Adrenal gland (tissue), 12 donors: ENCODE data around the gene TPGS2. TPM values are rescaled to one million over a fixed set of nuclear protein-coding genes. Genes with fewer than 3 reads are reported as not detected.

ENCODE experiments used
- DNase-seq, 7 donors: peaks; one replicate each; pipeline ENCODE4 v3.0.0-alpha.2; 2019 to 2020
- H3K27ac ChIP-seq, 5 donors: fragments of 200-600 bp; sonication (generic) in 4 of 5; 1 replicate in 3 of 5; 2 replicates in 2 of 5; pipeline versions ENCODE4 v1.5.1 to v1.8.0; 2016 to 2020; ENCODE audit warnings: mild to moderate bottlenecking in 1 of 5
- H3K27me3 ChIP-seq: fragments of 200-600 bp; 2 replicates; pipeline ENCODE4 v1.8.0; 2021
- H3K36me3 ChIP-seq, 2 donors: fragments of 200-600 bp; replicated peaks in 1 of 2; 1 replicate in 1 of 2; 2 replicates in 1 of 2; pipeline versions ENCODE4 v1.5.1 to v1.8.0; 2018 to 2022
- H3K4me1 ChIP-seq, 2 donors: fragments of 200-600 bp; replicated peaks in 1 of 2; 1 replicate in 1 of 2; 2 replicates in 1 of 2; pipeline versions ENCODE4 v1.5.1 to v1.8.0; 2018 to 2021
- H3K4me3 ChIP-seq, 4 donors: fragments of 200-600 bp; sonication (generic) in 3 of 4; one replicate each; pipeline ENCODE4 v1.5.1; 2016 to 2018
- H3K9me3 ChIP-seq, 3 donors: fragments of 200-600 bp; sonication (generic) in 1 of 3; replicated peaks in 1 of 3; 1 replicate in 2 of 3; 2 replicates in 1 of 3; pipeline versions ENCODE4 v1.5.1 to v1.8.0; 2016 to 2021
- CTCF ChIP-seq, 6 experiments: fragments of 450-650 bp in 4 of 6; fragments of 200-600 bp in 2 of 6; sonication (generic) in 1 of 6; IDR thresholded peaks; 1 replicate in 5 of 6; 2 replicates in 1 of 6; pipeline versions ENCODE4 v1.5.1 to v1.8.0; 2016 to 2021; ENCODE audit warnings: antibody characterized with exemption in 6 of 6, mild to moderate bottlenecking in 2 of 6, moderate library complexity in 1 of 6
- POLR2A ChIP-seq, 2 donors: fragments of 450-650 bp; IDR thresholded peaks; one replicate each; pipeline ENCODE4 v1.6.1; 2017; ENCODE audit warnings: antibody characterized with exemption in 2 of 2, mild to moderate bottlenecking in 2 of 2, moderate library complexity in 1 of 2
- WGBS, 4 donors: extraction: QIAGEN DNeasy Blood & Tissue Kit in 2 of 4; methylation state at CpG; one replicate each; pipeline versions ENCODE4 v1.1.5 to v1.1.7; 2013 to 2017; 5-methylcytosine and 5-hydroxymethylcytosine counted together
- intact Hi-C, 2 donors: fragments of 100-400 bp; cut with DNase I; formaldehyde crosslinking; loops; one replicate each; pipeline versions ENCODE4 v1.14.1 to v1.15.0; 2022 to 2023
- polyA plus RNA-seq, 3 donors: library from polyadenylated mRNA; stranded (reverse); fragments of 200-250 nt in 2 of 3; fragments of 350-450 nt in 1 of 3; fragmentation: Illumina TruSeq in 1 of 3; extraction: RNeasy Lipid Tissue Mini Kit (QIAGEN cat#74804) in 1 of 3; gene quantifications; one replicate each; pipeline ENCODE4 v1.2.3, GENCODE V29; 2013 to 2014
- total RNA-seq, 9 donors: library from RNA; depleted of rRNA in 4 of 9; stranded (reverse); fragments of >200 nt in 4 of 9; fragments of 120-200 nt in 1 of 9; fragmentation: NEBNext Ultra II Directional in 1 of 9; extraction: Animal tissue kit (Norgen Biotek cat#: 25700) in 1 of 9; gene quantifications; one replicate each; pipeline versions ENCODE4 v1.1.0 to v1.2.4, GENCODE V29; 2013 to 2023
- donor health status: healthy with polysubstance abuse.
- donor health status: Bipolar disorder and iron deficiency.
- donor health status: DM: yes; HTN: yes; CAD: no.
- donor health status: DM: no; HTN: no; CAD: no.
- donor health status: DM: no; HTN: no; CAD: no.
- donor health status: DM: yes; HTN: yes; CAD: no.

Gene TPGS2
- total and polyA plus RNA-seq, 12 donors = 35.3 to 247 (median 87.9) TPM

DNA sequence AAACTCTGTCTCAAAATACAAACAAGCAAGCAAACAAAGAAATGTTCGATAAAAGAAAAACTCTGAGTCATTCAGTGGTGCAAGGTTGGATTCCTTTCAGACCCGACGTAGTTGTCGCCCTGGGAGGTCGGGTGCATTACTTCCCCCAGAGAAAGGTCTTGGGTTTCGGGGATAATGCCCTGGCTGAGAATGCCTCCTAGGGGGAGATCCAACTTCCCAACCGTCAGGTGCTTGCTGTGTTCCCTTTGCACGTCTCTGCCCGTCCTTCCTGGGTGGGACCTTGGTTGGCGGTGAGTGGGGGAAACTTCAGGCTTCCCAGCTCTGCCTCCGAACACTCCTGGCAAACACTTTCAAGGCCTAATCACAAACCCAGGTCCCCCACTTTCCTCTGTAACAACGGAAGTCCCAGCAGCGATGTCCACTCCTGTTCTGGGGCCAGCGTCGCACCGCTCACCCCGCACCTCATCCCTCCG lies 609 bp downstream of the TPGS2 start:
- TF ChIP-seq CTCF (IDR thresholded peaks at IDR 0.05) (no peak), POLR2A (IDR thresholded peaks at IDR 0.05) (peak in 1 of 2 donors; percentile 19)
- H3K9me3 ChIP-seq = no peaks in the 10 kb centered on the region
- peaks cover 0 to 19% of the 10 kb centered on the region in 2 donors for H3K4me1 ChIP-seq
- WGBS, 4 donors = 0 to 1% (median 0%) methylated on average over 18 of the region's 18 CpGs
- DNase-seq = peak in 5 of 7 donors; percentile 45 to 67 (median 48)
- intact Hi-C loops = no loop called here
- H3K36me3 ChIP-seq = no peaks in the 10 kb centered on the region
- H3K27ac ChIP-seq = peak overlapping the region in 4 of 5 donors; percentile 30 to 85 (median 77)
- peak overlapping the region; percentile 81 to 87 (median 86) for H3K4me3 ChIP-seq
- no peaks in the 10 kb centered on the region for H3K27me3 ChIP-seq

DNA sequence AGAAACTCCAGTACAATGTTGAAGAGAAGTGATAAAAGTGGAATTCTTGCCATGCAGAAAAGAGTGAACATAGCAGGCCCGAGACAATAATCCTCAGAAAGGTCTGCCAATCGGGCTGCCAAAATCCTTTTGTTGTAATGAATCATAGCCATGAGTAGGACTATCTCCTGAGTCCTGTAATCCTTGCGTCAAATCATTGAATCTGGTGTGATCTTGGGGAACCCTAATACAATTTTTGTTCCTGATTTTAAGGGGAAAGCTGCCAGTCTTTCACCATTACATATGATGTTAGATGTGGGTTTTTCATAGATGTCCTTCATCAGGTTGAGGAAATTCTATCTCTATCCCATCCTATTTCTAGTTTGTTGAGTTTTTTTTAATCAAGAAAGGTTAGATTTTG lies 2.2 kb downstream of the TPGS2 start:
- intact Hi-C loops = no loop called here
- 88 to 98% (median 90%) methylated on average over 3 of the region's 3 CpGs for WGBS, 4 donors
- H3K4me3 ChIP-seq = no peak overlapping the region

DNA sequence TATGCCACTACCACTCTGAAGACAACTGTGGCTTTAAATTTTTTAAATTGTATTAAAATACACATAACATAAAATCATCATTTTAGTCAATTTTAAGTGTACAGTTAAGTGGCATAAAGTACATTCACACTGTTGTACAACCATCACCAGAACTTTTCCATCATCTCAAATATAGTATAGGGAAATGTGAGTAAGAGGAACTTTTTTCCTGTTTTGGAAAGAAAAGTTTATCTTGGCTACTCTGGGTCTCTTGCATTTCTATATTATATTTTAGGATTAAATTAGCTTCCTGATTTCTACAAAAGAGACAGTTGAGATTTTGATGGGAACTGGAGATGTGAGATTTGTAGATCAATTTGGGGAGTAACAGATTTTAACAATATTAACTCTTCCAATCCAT lies 3.3 kb downstream of the TPGS2 start:
- H3K27ac ChIP-seq = no peak overlapping the region
- intact Hi-C loops = no loop called here
- no peak overlapping the region for H3K4me3 ChIP-seq

More for the DNA sequence above, 2.2 kb downstream of the TPGS2 start:
- H3K27ac ChIP-seq = no peak overlapping the region
- no peaks in the 10 kb centered on the region for H3K27me3 ChIP-seq
- TF ChIP-seq CTCF (IDR thresholded peaks at IDR 0.05) (no peak), POLR2A (IDR thresholded peaks at IDR 0.05) (no peak)
- no peaks in the 10 kb centered on the region for H3K36me3 ChIP-seq
- no peak for DNase-seq
- H3K9me3 ChIP-seq = no peaks in the 10 kb centered on the region
- H3K4me1 ChIP-seq = peaks cover 0 to 19% of the 10 kb centered on the region in 2 donors

DNA sequence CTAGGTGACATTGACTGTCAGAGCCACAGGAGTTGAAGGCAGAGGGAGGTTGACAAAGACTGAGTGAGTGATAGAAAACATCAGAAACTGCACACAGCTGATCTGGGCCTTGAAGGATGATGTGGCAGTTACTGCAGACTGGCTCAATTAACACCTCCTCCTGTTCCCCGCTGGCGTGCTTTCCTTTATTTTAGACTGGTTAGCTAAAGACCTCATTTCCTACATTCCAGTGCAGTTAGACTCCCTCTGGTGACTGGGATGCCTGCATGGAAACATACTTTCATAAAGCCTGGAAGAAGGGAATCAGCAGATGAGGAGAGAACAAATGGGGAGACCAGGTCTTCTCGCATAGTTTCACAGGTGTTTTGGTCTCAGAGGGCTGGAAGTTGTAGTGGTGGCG lies 7.1 kb downstream of the TPGS2 start:
- H3K4me3 ChIP-seq = no peak overlapping the region
- no peaks in the 10 kb centered on the region for H3K9me3 ChIP-seq
- intact Hi-C loops = no loop called here
- TF ChIP-seq POLR2A (IDR thresholded peaks at IDR 0.05) = no peak
- no peak for TF ChIP-seq CTCF (IDR thresholded peaks at IDR 0.05)
- peaks cover 0 to 14% of the 10 kb centered on the region in 2 donors for H3K36me3 ChIP-seq
- H3K4me1 ChIP-seq = no peaks in the 10 kb centered on the region
- H3K27ac ChIP-seq = no peak overlapping the region
- H3K27me3 ChIP-seq = no peaks in the 10 kb centered on the region
- 97 to 99% (median 98%) methylated on average over 4 of the region's 4 CpGs for WGBS, 4 donors
- no peak for DNase-seq

More for the DNA sequence above, 3.3 kb downstream of the TPGS2 start:
- DNase-seq = no peak
- Histone ChIP-seq H3K36me3 (no peaks in the 10 kb centered on the region), H3K9me3 (no peaks in the 10 kb centered on the region), H3K27me3 (no peaks in the 10 kb centered on the region), H3K4me1 (peaks cover 0 to 19% of the 10 kb centered on the region in 2 donors)
- TF ChIP-seq POLR2A (IDR thresholded peaks at IDR 0.05) (no peak), CTCF (IDR thresholded peaks at IDR 0.05) (no peak)
